Measurements from ENCODE around the gene SERPIND1.

Gene SERPIND1

DNA sequence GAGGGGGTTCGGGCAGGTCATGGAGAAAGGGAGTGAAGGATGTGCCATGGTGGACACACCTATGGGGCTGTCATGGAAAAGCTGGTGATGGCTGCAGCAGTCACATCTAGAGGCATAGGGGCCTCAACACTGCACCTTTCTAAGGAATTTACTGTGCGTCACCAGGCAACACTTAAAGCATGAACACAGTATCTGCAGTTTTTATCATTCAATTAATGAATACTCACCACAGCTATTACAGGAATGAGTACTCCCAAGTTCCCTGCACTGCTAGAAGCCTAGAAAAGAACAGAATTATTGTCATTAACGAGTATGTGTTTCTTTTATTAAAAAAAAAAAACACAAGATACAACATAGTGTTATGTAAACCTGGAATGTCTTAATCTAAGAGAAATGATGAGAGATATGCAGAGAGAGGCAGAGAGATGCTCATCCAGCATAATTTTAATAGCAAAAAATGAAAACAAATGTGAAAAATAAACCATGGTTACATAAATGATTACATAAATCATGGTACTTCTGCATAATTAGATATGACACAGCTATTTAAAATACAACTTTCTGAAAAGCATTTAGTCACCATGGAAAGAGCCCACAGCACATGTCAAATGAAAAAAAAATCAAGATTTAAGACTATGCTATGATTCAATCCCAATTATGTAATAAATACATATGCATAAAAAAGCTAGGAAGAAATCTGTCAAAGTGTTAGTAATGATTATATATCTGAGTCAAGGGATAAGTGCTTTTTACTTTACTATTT lies 19.2 kb downstream of the SERPIND1 start:
- no peak for DNase-seq (ENCODE audit: low spot score)
- TF ChIP-seq CTCF (conservative IDR thresholded peaks at IDR 0.05; ENCODE audit: low read depth): no peak
- ChIA-PET CTCF (interaction anchor here (0.6 to 0.9 kb wide), 3 partner anchors 9 to 125 kb away, joined by 3 to 5 read pairs (median 3); no protein-coding TSS in a partner anchor), POLR2A (ENCODE audit: low non-redundant PET) (no interaction called here)
- no peak overlapping the region for H3K27ac ChIP-seq

- DNase-seq (ENCODE audit: low spot score): no peak
- no peak for TF ChIP-seq CTCF (conservative IDR thresholded peaks at IDR 0.05; ENCODE audit: low read depth)
- ChIA-PET POLR2A (ENCODE audit: low non-redundant PET) (no interaction called here), CTCF (interaction anchor here (0.6 to 0.8 kb wide), 2 partner anchors 9 to 10 kb away, joined by 3 read pairs; no protein-coding TSS in a partner anchor)
- no peak overlapping the region for H3K27ac ChIP-seq
Measured at GRCh38 chr22:20793748-20794649, 20.1 kb downstream of the SERPIND1 start.

DNA sequence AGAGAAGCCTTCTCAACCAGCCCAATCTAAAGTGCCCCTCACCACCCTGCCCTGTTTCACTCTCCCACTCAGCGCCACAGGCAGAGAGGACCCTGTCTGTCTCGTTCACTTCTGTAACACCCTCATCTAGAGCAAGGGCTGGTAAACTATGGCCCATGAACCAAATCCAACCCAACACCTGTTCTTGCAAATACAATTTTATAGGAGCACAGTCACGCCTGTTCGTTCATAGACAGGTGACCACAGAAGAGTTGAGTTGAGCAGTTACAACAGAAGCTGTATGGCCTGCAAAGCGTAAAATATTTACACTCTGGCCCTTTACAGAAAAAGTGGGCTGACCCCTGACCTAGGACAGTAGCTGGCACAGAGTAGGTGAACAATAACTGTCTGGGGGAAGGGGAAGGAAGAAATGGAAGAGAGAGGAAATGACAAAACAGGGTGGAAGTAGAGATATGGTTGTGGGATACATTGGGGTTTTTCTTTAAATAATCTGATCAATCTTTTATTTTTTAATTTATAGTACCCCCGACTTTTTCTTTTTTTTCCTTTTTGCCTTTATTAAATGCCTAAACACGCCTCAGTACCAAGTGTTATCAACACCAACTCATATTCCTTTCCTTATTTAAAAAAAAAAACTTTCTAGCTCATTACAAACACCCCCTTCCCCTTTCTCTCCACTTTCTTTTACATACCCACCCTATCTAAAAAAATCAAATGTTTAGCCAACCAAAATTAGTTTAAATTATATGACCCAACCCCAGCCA lies 20.9 kb downstream of the SERPIND1 start:
- no peak overlapping the region for H3K27ac ChIP-seq
- no peak for DNase-seq (ENCODE audit: low spot score)
- no peak for TF ChIP-seq CTCF (conservative IDR thresholded peaks at IDR 0.05; ENCODE audit: low read depth)
- ChIA-PET CTCF (interaction anchor here (0.8 kb wide), 1 partner anchor 10 kb away, joined by 3 read pairs; no protein-coding TSS in a partner anchor), POLR2A (ENCODE audit: low non-redundant PET) (interaction anchor here (0.5 kb wide), 1 partner anchor 50 kb away, joined by 3 read pairs; no protein-coding TSS in a partner anchor)

GRCh38 chr22:20796731-20797130 lies 22.8 kb downstream of the SERPIND1 start:
- POLR2A ChIA-PET (ENCODE audit: low non-redundant PET): no interaction called here
- no peak for DNase-seq (ENCODE audit: low spot score)
- CTCF ChIA-PET: no interaction called here
- no peak overlapping the region for H3K27ac ChIP-seq
- TF ChIP-seq CTCF (conservative IDR thresholded peaks at IDR 0.05; ENCODE audit: low read depth): no peak

- POLR2A ChIA-PET (ENCODE audit: low non-redundant PET): no interaction called here
- TF ChIP-seq CTCF (conservative IDR thresholded peaks at IDR 0.05; ENCODE audit: low read depth): no peak
Measured at GRCh38 chr22:20798218-20798617, 24.3 kb downstream of the SERPIND1 start.

DNA sequence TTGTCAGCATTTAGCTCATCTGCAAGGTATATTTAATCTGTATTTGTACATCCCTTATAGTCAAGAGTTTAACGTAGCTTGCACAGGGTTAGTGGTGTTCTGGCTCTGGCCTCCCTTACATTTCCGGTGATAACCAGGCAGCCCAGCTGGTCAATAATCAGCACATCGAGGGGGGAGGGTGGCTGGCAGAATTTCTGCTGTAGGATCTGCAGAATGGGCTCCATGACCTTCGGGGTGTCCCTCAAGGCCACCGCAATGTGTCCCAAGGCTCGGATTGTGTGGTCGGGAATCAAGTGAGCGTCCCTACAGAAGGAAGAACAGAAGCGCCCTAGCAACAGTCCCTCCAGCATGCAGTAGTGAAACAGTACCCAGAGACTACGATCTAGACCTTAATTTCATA lies 25.1 kb downstream of the SERPIND1 start:
- no peak for DNase-seq (ENCODE audit: low spot score)
- TF ChIP-seq CTCF (conservative IDR thresholded peaks at IDR 0.05; ENCODE audit: low read depth): no peak
- ChIA-PET POLR2A (ENCODE audit: low non-redundant PET) (no interaction called here), CTCF (interaction anchor here (0.6 kb wide), 1 partner anchor 137 kb away, joined by 3 read pairs; no protein-coding TSS in a partner anchor)
- no peak overlapping the region for H3K27ac ChIP-seq

More at GRCh38 chr22:20798218-20798617, 24.3 kb downstream of the SERPIND1 start:
- CTCF ChIA-PET: no interaction called here
- DNase-seq (ENCODE audit: low spot score): no peak
- H3K27ac ChIP-seq: no peak overlapping the region

All from RWPE1 (cell line).